Measurements from ENCODE around the gene PKIB.

Gene PKIB

GRCh38 chr6:122648726-122649125 lies 38.5 kb downstream of the PKIB start:
- no peak overlapping the region for H3K9ac ChIP-seq (ENCODE audit: low read depth, low read length)
- no peaks in the 10 kb centered on the region for H3K4me1 ChIP-seq (ENCODE audit: insufficient read depth, low read length)
- WGBS = 87% methylated on average over 2 of the region's 2 CpGs
- H3K4me3 ChIP-seq (ENCODE audit: low read length) = no peak overlapping the region
- H3K36me3 ChIP-seq (ENCODE audit: insufficient read depth, low read length) = no peaks in the 10 kb centered on the region
- H3K27me3 ChIP-seq (ENCODE audit: insufficient read depth, low read length) = no peaks in the 10 kb centered on the region
- no peak overlapping the region for H3K27ac ChIP-seq (ENCODE audit: low read depth, low read length)
- no peaks in the 10 kb centered on the region for H3K9me3 ChIP-seq (ENCODE audit: insufficient read depth, low read depth, low read length)

- no peaks in the 10 kb centered on the region for H3K9me3 ChIP-seq (ENCODE audit: insufficient read depth, low read depth, low read length)
- no peaks in the 10 kb centered on the region for H3K36me3 ChIP-seq (ENCODE audit: insufficient read depth, low read length)
- no peak overlapping the region for H3K4me3 ChIP-seq (ENCODE audit: low read length)
- H3K27me3 ChIP-seq (ENCODE audit: insufficient read depth, low read length) = no peaks in the 10 kb centered on the region
- no peak overlapping the region for H3K9ac ChIP-seq (ENCODE audit: low read depth, low read length)
- no peaks in the 10 kb centered on the region for H3K4me1 ChIP-seq (ENCODE audit: insufficient read depth, low read length)
- no peak overlapping the region for H3K27ac ChIP-seq (ENCODE audit: low read depth, low read length)
- WGBS = 97% methylated on average over 3 of the region's 3 CpGs
These were observed 39.5 kb downstream of the PKIB start for GRCh38 chr6:122649701-122650100.

- H3K27me3 ChIP-seq (ENCODE audit: insufficient read depth, low read length) = no peaks in the 10 kb centered on the region
- no peak overlapping the region for H3K4me3 ChIP-seq (ENCODE audit: low read length)
- H3K9me3 ChIP-seq (ENCODE audit: insufficient read depth, low read depth, low read length) = no peaks in the 10 kb centered on the region
- no peak overlapping the region for H3K9ac ChIP-seq (ENCODE audit: low read depth, low read length)
- no peak overlapping the region for H3K27ac ChIP-seq (ENCODE audit: low read depth, low read length)
- no peaks in the 10 kb centered on the region for H3K4me1 ChIP-seq (ENCODE audit: insufficient read depth, low read length)
- H3K36me3 ChIP-seq (ENCODE audit: insufficient read depth, low read length) = no peaks in the 10 kb centered on the region
These were observed 40.2 kb downstream of the PKIB start for GRCh38 chr6:122650403-122650802.

- Histone ChIP-seq H3K27ac (ENCODE audit: low read depth, low read length) (no peak overlapping the region), H3K9me3 (ENCODE audit: insufficient read depth, low read depth, low read length) (no peaks in the 10 kb centered on the region), H3K4me3 (ENCODE audit: low read length) (no peak overlapping the region), H3K9ac (ENCODE audit: low read depth, low read length) (no peak overlapping the region), H3K36me3 (ENCODE audit: insufficient read depth, low read length) (no peaks in the 10 kb centered on the region), H3K4me1 (ENCODE audit: insufficient read depth, low read length) (no peaks in the 10 kb centered on the region), H3K27me3 (ENCODE audit: insufficient read depth, low read length) (no peaks in the 10 kb centered on the region)
- 97% methylated on average over 3 of the region's 3 CpGs for WGBS
These were observed 40.8 kb downstream of the PKIB start for GRCh38 chr6:122651031-122651430.

GRCh38 chr6:122651604-122652003 lies 41.4 kb downstream of the PKIB start:
- Histone ChIP-seq H3K4me1 (ENCODE audit: insufficient read depth, low read length) (no peaks in the 10 kb centered on the region), H3K4me3 (ENCODE audit: low read length) (no peak overlapping the region), H3K36me3 (ENCODE audit: insufficient read depth, low read length) (no peaks in the 10 kb centered on the region), H3K27ac (ENCODE audit: low read depth, low read length) (no peak overlapping the region), H3K9me3 (ENCODE audit: insufficient read depth, low read depth, low read length) (no peaks in the 10 kb centered on the region), H3K27me3 (ENCODE audit: insufficient read depth, low read length) (no peaks in the 10 kb centered on the region), H3K9ac (ENCODE audit: low read depth, low read length) (no peak overlapping the region)

- WGBS = 100% methylated on average over 1 of the region's 2 CpGs
- no peak overlapping the region for H3K4me3 ChIP-seq (ENCODE audit: low read length)
- no peak overlapping the region for H3K27ac ChIP-seq (ENCODE audit: low read depth, low read length)
These were observed 42.2 kb downstream of the PKIB start for GRCh38 chr6:122652431-122652830.

GRCh38 chr6:122653094-122653493 lies 42.9 kb downstream of the PKIB start:
- WGBS = 69% methylated on average over 2 of the region's 2 CpGs
- Histone ChIP-seq H3K27ac (ENCODE audit: low read depth, low read length) (no peak overlapping the region), H3K36me3 (ENCODE audit: insufficient read depth, low read length) (no peaks in the 10 kb centered on the region), H3K4me3 (ENCODE audit: low read length) (no peak overlapping the region), H3K9me3 (ENCODE audit: insufficient read depth, low read depth, low read length) (no peaks in the 10 kb centered on the region), H3K9ac (ENCODE audit: low read depth, low read length) (no peak overlapping the region), H3K4me1 (ENCODE audit: insufficient read depth, low read length) (no peaks in the 10 kb centered on the region), H3K27me3 (ENCODE audit: insufficient read depth, low read length) (no peaks in the 10 kb centered on the region)

More at GRCh38 chr6:122652431-122652830, 42.2 kb downstream of the PKIB start:
- H3K27me3 ChIP-seq (ENCODE audit: insufficient read depth, low read length) = no peaks in the 10 kb centered on the region
- no peaks in the 10 kb centered on the region for H3K4me1 ChIP-seq (ENCODE audit: insufficient read depth, low read length)
- no peaks in the 10 kb centered on the region for H3K9me3 ChIP-seq (ENCODE audit: insufficient read depth, low read depth, low read length)
- no peaks in the 10 kb centered on the region for H3K36me3 ChIP-seq (ENCODE audit: insufficient read depth, low read length)
- H3K9ac ChIP-seq (ENCODE audit: low read depth, low read length) = no peak overlapping the region

GRCh38 chr6:122654012-122654411 lies 43.8 kb downstream of the PKIB start:
- WGBS = 91% methylated on average over 2 of the region's 2 CpGs
- H3K4me1 ChIP-seq (ENCODE audit: insufficient read depth, low read length) = no peaks in the 10 kb centered on the region

GRCh38 chr6:122657601-122658000 lies 47.4 kb downstream of the PKIB start:
- no peak overlapping the region for H3K27ac ChIP-seq (ENCODE audit: low read depth, low read length)
- no CpG with 5 or more reads among the region's 1 CpG for WGBS

More at GRCh38 chr6:122654012-122654411, 43.8 kb downstream of the PKIB start:
- H3K9ac ChIP-seq (ENCODE audit: low read depth, low read length) = no peak overlapping the region
- H3K4me3 ChIP-seq (ENCODE audit: low read length) = no peak overlapping the region
- no peaks in the 10 kb centered on the region for H3K27me3 ChIP-seq (ENCODE audit: insufficient read depth, low read length)
- H3K27ac ChIP-seq (ENCODE audit: low read depth, low read length) = no peak overlapping the region
- H3K36me3 ChIP-seq (ENCODE audit: insufficient read depth, low read length) = no peaks in the 10 kb centered on the region
- no peaks in the 10 kb centered on the region for H3K9me3 ChIP-seq (ENCODE audit: insufficient read depth, low read depth, low read length)

GRCh38 chr6:122660296-122660695 lies 50.1 kb downstream of the PKIB start:
- Histone ChIP-seq H3K27ac (ENCODE audit: low read depth, low read length) (no peak overlapping the region), H3K9ac (ENCODE audit: low read depth, low read length) (no peak overlapping the region), H3K4me1 (ENCODE audit: insufficient read depth, low read length) (no peaks in the 10 kb centered on the region), H3K9me3 (ENCODE audit: insufficient read depth, low read depth, low read length) (no peaks in the 10 kb centered on the region), H3K4me3 (ENCODE audit: low read length) (no peak overlapping the region), H3K36me3 (ENCODE audit: insufficient read depth, low read length) (no peaks in the 10 kb centered on the region), H3K27me3 (ENCODE audit: insufficient read depth, low read length) (no peaks in the 10 kb centered on the region)
- 91% methylated on average over 3 of the region's 3 CpGs for WGBS

More at GRCh38 chr6:122657601-122658000, 47.4 kb downstream of the PKIB start:
- Histone ChIP-seq H3K4me1 (ENCODE audit: insufficient read depth, low read length) (no peaks in the 10 kb centered on the region), H3K36me3 (ENCODE audit: insufficient read depth, low read length) (no peaks in the 10 kb centered on the region), H3K9me3 (ENCODE audit: insufficient read depth, low read depth, low read length) (no peaks in the 10 kb centered on the region), H3K27me3 (ENCODE audit: insufficient read depth, low read length) (no peaks in the 10 kb centered on the region), H3K4me3 (ENCODE audit: low read length) (no peak overlapping the region), H3K9ac (ENCODE audit: low read depth, low read length) (no peak overlapping the region)

- H3K9me3 ChIP-seq (ENCODE audit: insufficient read depth, low read depth, low read length) = no peaks in the 10 kb centered on the region
These were observed 53.8 kb downstream of the PKIB start for GRCh38 chr6:122663981-122664380.

GRCh38 chr6:122665929-122666328 lies 55.7 kb downstream of the PKIB start:
- Histone ChIP-seq H3K36me3 (ENCODE audit: insufficient read depth, low read length) (no peaks in the 10 kb centered on the region), H3K9me3 (ENCODE audit: insufficient read depth, low read depth, low read length) (no peaks in the 10 kb centered on the region), H3K4me1 (ENCODE audit: insufficient read depth, low read length) (no peaks in the 10 kb centered on the region), H3K27ac (ENCODE audit: low read depth, low read length) (no peak overlapping the region), H3K4me3 (ENCODE audit: low read length) (no peak overlapping the region), H3K27me3 (ENCODE audit: insufficient read depth, low read length) (no peaks in the 10 kb centered on the region), H3K9ac (ENCODE audit: low read depth, low read length) (no peak overlapping the region)
- 91% methylated on average over 3 of the region's 4 CpGs for WGBS

More at GRCh38 chr6:122663981-122664380, 53.8 kb downstream of the PKIB start:
- Histone ChIP-seq H3K36me3 (ENCODE audit: insufficient read depth, low read length) (no peaks in the 10 kb centered on the region), H3K27me3 (ENCODE audit: insufficient read depth, low read length) (no peaks in the 10 kb centered on the region), H3K27ac (ENCODE audit: low read depth, low read length) (no peak overlapping the region), H3K4me1 (ENCODE audit: insufficient read depth, low read length) (no peaks in the 10 kb centered on the region), H3K4me3 (ENCODE audit: low read length) (no peak overlapping the region), H3K9ac (ENCODE audit: low read depth, low read length) (no peak overlapping the region)

Data from HUES64 (cell line).